Astrocyte (in vitro differentiated cells and primary cell): ENCODE data around the gene PDE6B. TPM values are rescaled to one million over a fixed set of nuclear protein-coding genes. Genes with fewer than 3 reads are reported as not detected.

Experiments
- DNase-seq: peaks from one replicate; pipeline ENCODE4 v3.0.0-alpha.2; 2010; ENCODE audit warnings: low read depth
- FAIRE-seq: peaks from 2 replicates; lab custom pipeline; 2011; peaks lifted over from hg19 to GRCh38; lab: Jason Lieb, UNC
- H2AFZ ChIP-seq: 2 replicates; pipeline ENCODE4 v1.6.0; 2012; ENCODE audit warnings: low read depth, low read length, inconsistent platforms
- H3K27ac ChIP-seq: 2 replicates; pipeline ENCODE4 v1.5.1; 2011; ENCODE audit warnings: low read depth, low read length, inconsistent platforms
- H3K27me3 ChIP-seq: 2 replicates; pipeline ENCODE4 v1.6.0; 2011; ENCODE audit warnings: low read length, inconsistent platforms; ENCODE audit not compliant: insufficient read depth
- H3K36me3 ChIP-seq: 2 replicates; pipeline ENCODE4 v1.5.1; 2011; ENCODE audit warnings: low read length, inconsistent platforms; ENCODE audit not compliant: insufficient read depth
- H3K4me1 ChIP-seq: 2 replicates; pipeline ENCODE4 v1.5.1; 2011; ENCODE audit warnings: low read length, inconsistent platforms; ENCODE audit not compliant: insufficient read depth
- H3K4me2 ChIP-seq: 2 replicates; pipeline ENCODE4 v1.6.0; 2012; ENCODE audit warnings: low read length, inconsistent platforms
- H3K4me3 ChIP-seq: 2 replicates; pipeline ENCODE4 v1.5.1; 2011; ENCODE audit warnings: low read depth, mild to moderate bottlenecking, low read length, inconsistent platforms; ENCODE audit not compliant: insufficient read depth
- H3K79me2 ChIP-seq: 2 replicates; pipeline ENCODE4 v1.6.0; 2012; ENCODE audit warnings: mild to moderate bottlenecking, low read length, inconsistent platforms; ENCODE audit not compliant: insufficient read depth
- H3K9ac ChIP-seq: 2 replicates; pipeline ENCODE4 v1.6.0; 2012; ENCODE audit warnings: mild to moderate bottlenecking, low read length, inconsistent platforms
- H3K9me3 ChIP-seq: 2 replicates; pipeline ENCODE4 v1.5.1; 2012; ENCODE audit warnings: low read depth, mild to moderate bottlenecking, low read length, inconsistent platforms; ENCODE audit not compliant: insufficient read depth
- H4K20me1 ChIP-seq: 2 replicates; pipeline ENCODE4 v1.6.0; 2012; ENCODE audit warnings: low read length, inconsistent platforms; ENCODE audit not compliant: insufficient read depth
- H3K27ac Mint-ChIP-seq: one replicate; pipeline ENCODE4 v1.8.0; 2021; ENCODE audit warnings: mild to moderate bottlenecking, mixed read lengths; ENCODE audit not compliant: unreplicated experiment
- H3K27me3 Mint-ChIP-seq: one replicate; pipeline ENCODE4 v1.8.0; 2021; ENCODE audit warnings: low read depth, mixed read lengths; ENCODE audit not compliant: unreplicated experiment
- H3K36me3 Mint-ChIP-seq: one replicate; pipeline ENCODE4 v1.8.0; 2021; ENCODE audit warnings: low read depth, mixed read lengths; ENCODE audit not compliant: unreplicated experiment
- H3K4me1 Mint-ChIP-seq: one replicate; pipeline ENCODE4 v1.8.0; 2021; ENCODE audit warnings: low read depth, mixed read lengths; ENCODE audit not compliant: unreplicated experiment
- H3K4me3 Mint-ChIP-seq: one replicate; pipeline ENCODE4 v1.8.0; 2021; ENCODE audit warnings: mild to moderate bottlenecking, moderate library complexity, mixed read lengths; ENCODE audit not compliant: unreplicated experiment
- H3K9me3 Mint-ChIP-seq: one replicate; pipeline ENCODE4 v1.8.0; 2021; ENCODE audit warnings: mild to moderate bottlenecking, mixed read lengths; ENCODE audit not compliant: unreplicated experiment
- EZH2 ChIP-seq: IDR thresholded peaks from 2 replicates; pipeline ENCODE4 v1.6.1; 2012; ENCODE audit warnings: mild to moderate bottlenecking, low read length, inconsistent platforms; ENCODE audit not compliant: insufficient read depth
- total RNA-seq: library from RNA; stranded (reverse); gene quantifications from 2 replicates; pipeline ENCODE4 v1.2.1, GENCODE V29; 2021
- TF ChIP-seq, protein P1 (sequence below): IDR thresholded peaks from 2 replicates; pipeline ENCODE4 v1.5.1; 2011; ENCODE audit warnings: low read depth, mild to moderate bottlenecking, inconsistent platforms, low read length, moderate library complexity; ENCODE audit not compliant: insufficient read depth

Gene PDE6B
- total RNA-seq, 1 donor from 2014 or later: 2.8 TPM

DNA sequence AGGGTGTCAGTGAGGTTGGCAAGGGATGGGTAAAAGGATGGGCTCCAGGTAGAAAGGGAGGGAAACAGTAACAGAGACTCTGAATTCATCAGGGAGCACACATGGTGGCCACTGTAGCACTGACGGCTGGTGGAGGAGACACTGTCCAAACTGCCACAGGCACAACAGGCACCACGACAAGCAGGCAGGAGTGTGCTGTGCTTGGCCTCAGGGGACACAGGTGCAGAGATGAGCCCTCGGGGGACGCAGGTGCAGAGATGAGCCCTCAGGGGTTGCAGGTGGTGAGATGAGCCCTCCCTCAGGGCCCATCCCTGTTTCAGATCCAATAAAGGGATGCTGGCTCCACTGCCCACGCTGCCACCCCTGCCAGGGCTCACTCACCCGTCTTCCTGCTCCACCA, 7.6 kb downstream of the PDE6B start:
- Mint-ChIP-seq H3K9me3 (peaks cover 21% of the 10 kb centered on the region), H3K4me3 (no peak overlapping the region), H3K27me3 (peaks cover 37% of the 10 kb centered on the region), H3K4me1 (no peaks in the 10 kb centered on the region), H3K36me3 (no peaks in the 10 kb centered on the region), H3K27ac (peak overlapping the region; percentile 66)
- Histone ChIP-seq H3K27me3 (peaks cover under 1% of the 10 kb centered on the region), H3K4me2 (no peak overlapping the region), H3K9me3 (peaks cover 20% of the 10 kb centered on the region), H3K27ac (no peak overlapping the region), H3K9ac (no peak overlapping the region), H2AFZ (no peak overlapping the region), H4K20me1 (no peaks in the 10 kb centered on the region), H3K4me3 (no peak overlapping the region), H3K79me2 (no peaks in the 10 kb centered on the region), H3K4me1 (no peaks in the 10 kb centered on the region), H3K36me3 (no peaks in the 10 kb centered on the region)
- FAIRE-seq (no peak), DNase-seq (no peak)
- TF ChIP-seq, protein P1, sequence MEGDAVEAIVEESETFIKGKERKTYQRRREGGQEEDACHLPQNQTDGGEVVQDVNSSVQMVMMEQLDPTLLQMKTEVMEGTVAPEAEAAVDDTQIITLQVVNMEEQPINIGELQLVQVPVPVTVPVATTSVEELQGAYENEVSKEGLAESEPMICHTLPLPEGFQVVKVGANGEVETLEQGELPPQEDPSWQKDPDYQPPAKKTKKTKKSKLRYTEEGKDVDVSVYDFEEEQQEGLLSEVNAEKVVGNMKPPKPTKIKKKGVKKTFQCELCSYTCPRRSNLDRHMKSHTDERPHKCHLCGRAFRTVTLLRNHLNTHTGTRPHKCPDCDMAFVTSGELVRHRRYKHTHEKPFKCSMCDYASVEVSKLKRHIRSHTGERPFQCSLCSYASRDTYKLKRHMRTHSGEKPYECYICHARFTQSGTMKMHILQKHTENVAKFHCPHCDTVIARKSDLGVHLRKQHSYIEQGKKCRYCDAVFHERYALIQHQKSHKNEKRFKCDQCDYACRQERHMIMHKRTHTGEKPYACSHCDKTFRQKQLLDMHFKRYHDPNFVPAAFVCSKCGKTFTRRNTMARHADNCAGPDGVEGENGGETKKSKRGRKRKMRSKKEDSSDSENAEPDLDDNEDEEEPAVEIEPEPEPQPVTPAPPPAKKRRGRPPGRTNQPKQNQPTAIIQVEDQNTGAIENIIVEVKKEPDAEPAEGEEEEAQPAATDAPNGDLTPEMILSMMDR: no peak
- TF ChIP-seq EZH2: no peak

- no peaks in the 10 kb centered on the region for H3K79me2 ChIP-seq
Observed at GRCh38 chr4:633406-633805, 8.0 kb downstream of the PDE6B start.

More at GRCh38 chr4:633406-633805, 8.0 kb downstream of the PDE6B start:
- no peak overlapping the region for H2AFZ ChIP-seq
- H3K27ac Mint-ChIP-seq: no peak overlapping the region
- H3K4me1 Mint-ChIP-seq: no peaks in the 10 kb centered on the region
- no peak overlapping the region for H3K4me3 ChIP-seq
- DNase-seq (no peak), FAIRE-seq (no peak)
- H3K36me3 ChIP-seq: no peaks in the 10 kb centered on the region
- no peaks in the 10 kb centered on the region for H3K4me1 ChIP-seq
- H3K9me3 Mint-ChIP-seq: peaks cover 21% of the 10 kb centered on the region
- peaks cover 20% of the 10 kb centered on the region for H3K9me3 ChIP-seq
- H4K20me1 ChIP-seq: no peaks in the 10 kb centered on the region
- no peak overlapping the region for H3K27ac ChIP-seq
- H3K9ac ChIP-seq: no peak overlapping the region
- H3K4me3 Mint-ChIP-seq: no peak overlapping the region
- H3K27me3 ChIP-seq: peaks cover 2% of the 10 kb centered on the region
- H3K27me3 Mint-ChIP-seq: peaks cover 39% of the 10 kb centered on the region
- no peaks in the 10 kb centered on the region for H3K36me3 Mint-ChIP-seq
- TF ChIP-seq, protein P1: no peak
- TF ChIP-seq EZH2: no peak
- no peak overlapping the region for H3K4me2 ChIP-seq
